ENCODE results near the gene HYAL1.
"Not testable (repeated sequence)": the region's sequence is repeated elsewhere in the genome, so short reads cannot be mapped to it uniquely, and the experiment has no call there.

The HYAL1 gene

GRCh38 chr3:50312041-50312440 is 8.7 kb upstream of the HYAL1 start:
- not testable (repeated sequence) for H3K27ac ChIP-seq (ENCODE audit: low read depth, low read length); H4K8ac ChIP-seq (ENCODE audit: low read depth, low read length); H3K4me1 ChIP-seq (ENCODE audit: control insufficient read depth, low read depth, low read length); H3K4me2 ChIP-seq (ENCODE audit: low read length); H3K56ac ChIP-seq (ENCODE audit: low read length); H3K18ac ChIP-seq (ENCODE audit: low read length); H2AK5ac ChIP-seq (ENCODE audit: low read length); H2BK15ac ChIP-seq (replicated peaks; ENCODE audit: low read depth); H3K4me3 ChIP-seq (ENCODE audit: low read length); H3K9ac ChIP-seq (ENCODE audit: low read length); H2BK120ac ChIP-seq (ENCODE audit: low read depth, low read length); H3K23ac ChIP-seq (ENCODE audit: low read length); DNase-seq; H3K27me3 ChIP-seq (ENCODE audit: insufficient read depth, low read length, poor library complexity); H3K36me3 ChIP-seq (ENCODE audit: control insufficient read depth, insufficient read depth, low read length); H4K5ac ChIP-seq (ENCODE audit: low read length); H3K79me2 ChIP-seq (ENCODE audit: control insufficient read depth, insufficient read depth, low read length); H2BK5ac ChIP-seq (ENCODE audit: low read length); H3K79me1 ChIP-seq (ENCODE audit: low read length); H3K4ac ChIP-seq (ENCODE audit: low read depth, low read length)
- no CpG with 5 or more reads among the region's 32 CpGs for WGBS (ENCODE audit: extremely low coverage, insufficient coverage, low lambda C conversion rate)

GRCh38 chr3:50304601-50305000 is 1.2 kb upstream of the HYAL1 start:
- Histone ChIP-seq H3K23ac (ENCODE audit: low read length) (no peak overlapping the region), H3K9ac (ENCODE audit: low read length) (no peak overlapping the region), H3K4me3 (ENCODE audit: low read length) (no peak overlapping the region), H3K56ac (ENCODE audit: low read length) (no peak overlapping the region), H3K36me3 (ENCODE audit: control insufficient read depth, insufficient read depth, low read length) (no peaks in the 10 kb centered on the region), H2AK5ac (ENCODE audit: low read length) (no peak overlapping the region), H3K18ac (ENCODE audit: low read length) (no peak overlapping the region), H3K79me1 (ENCODE audit: low read length) (no peaks in the 10 kb centered on the region), H3K27ac (ENCODE audit: low read depth, low read length) (no peak overlapping the region), H3K4ac (ENCODE audit: low read depth, low read length) (no peak overlapping the region), H3K4me2 (ENCODE audit: low read length) (no peak overlapping the region), H4K8ac (ENCODE audit: low read depth, low read length) (no peak overlapping the region), H3K27me3 (ENCODE audit: insufficient read depth, low read length, poor library complexity) (no peaks in the 10 kb centered on the region), H2BK120ac (ENCODE audit: low read depth, low read length) (no peak overlapping the region), H3K4me1 (ENCODE audit: control insufficient read depth, low read depth, low read length) (peaks cover 5% of the 10 kb centered on the region), H4K5ac (ENCODE audit: low read length) (no peak overlapping the region), H2BK15ac (replicated peaks; ENCODE audit: low read depth) (no peak overlapping the region), H3K79me2 (ENCODE audit: control insufficient read depth, insufficient read depth, low read length) (no peaks in the 10 kb centered on the region), H2BK5ac (ENCODE audit: low read length) (no peak overlapping the region)
- no peak for DNase-seq

DNA sequence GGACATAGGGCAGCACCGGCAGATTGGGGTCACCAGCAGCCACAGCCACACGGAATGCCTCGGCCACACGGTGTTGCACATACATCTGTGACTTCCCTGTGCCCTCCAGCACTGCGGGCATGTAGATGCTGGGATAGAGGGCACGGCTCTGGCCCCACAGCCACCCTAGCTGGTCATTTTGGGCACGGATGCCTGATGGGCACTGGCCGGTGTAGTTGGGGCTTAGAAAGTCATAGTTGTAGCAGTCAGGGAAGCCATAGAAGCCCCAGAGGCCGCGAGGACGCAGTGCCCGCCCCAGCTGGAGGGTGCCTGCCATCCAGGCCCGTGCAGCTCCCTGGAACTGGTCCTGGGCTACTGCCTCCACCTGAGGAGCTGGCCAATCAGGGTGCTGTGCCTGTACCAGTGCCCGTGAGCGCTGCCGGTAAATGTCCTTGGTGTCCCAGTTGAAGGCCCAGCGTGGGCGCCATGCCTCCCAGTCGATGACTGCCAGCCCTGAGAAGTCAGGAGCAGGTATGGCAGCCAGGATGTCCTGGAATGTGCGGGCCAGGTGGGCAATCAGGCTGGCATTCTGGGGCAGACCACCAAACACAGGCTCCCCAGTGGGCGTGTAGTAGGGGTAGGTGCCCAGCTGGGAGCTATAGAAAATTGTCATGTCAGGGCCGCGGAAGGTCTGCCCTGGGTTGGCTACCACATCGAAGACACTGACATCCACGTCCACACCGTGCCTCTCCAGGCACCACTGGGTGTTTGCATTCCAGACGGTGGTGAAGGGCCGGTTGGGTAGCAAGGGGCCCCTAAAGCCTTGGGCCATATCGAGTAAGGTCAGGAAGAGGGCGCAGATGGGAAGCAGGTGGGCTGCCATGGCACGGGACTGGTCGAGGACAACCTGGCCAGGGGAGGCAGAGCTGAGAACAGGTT is 1.0 kb downstream of the HYAL1 start:
- no peak overlapping the region for H2BK120ac ChIP-seq (ENCODE audit: low read depth, low read length)
- H3K79me1 ChIP-seq (ENCODE audit: low read length), result no peaks in the 10 kb centered on the region
- peak overlapping the region; percentile 35 for H3K56ac ChIP-seq (ENCODE audit: low read length)
- no peaks in the 10 kb centered on the region for H3K36me3 ChIP-seq (ENCODE audit: control insufficient read depth, insufficient read depth, low read length)
- H3K79me2 ChIP-seq (ENCODE audit: control insufficient read depth, insufficient read depth, low read length), result no peaks in the 10 kb centered on the region
- no peak overlapping the region for H2BK5ac ChIP-seq (ENCODE audit: low read length)
- peaks cover 6% of the 10 kb centered on the region for H3K4me1 ChIP-seq (ENCODE audit: control insufficient read depth, low read depth, low read length)
- no peak overlapping the region for H3K4me2 ChIP-seq (ENCODE audit: low read length)
- H3K27me3 ChIP-seq (ENCODE audit: insufficient read depth, low read length, poor library complexity), result no peaks in the 10 kb centered on the region
- H3K9ac ChIP-seq (ENCODE audit: low read length), result no peak overlapping the region
- no peak overlapping the region for H2BK15ac ChIP-seq (replicated peaks; ENCODE audit: low read depth)
- no peak for DNase-seq
- no CpG with 5 or more reads among the region's 32 CpGs for WGBS (ENCODE audit: extremely low coverage, insufficient coverage, low lambda C conversion rate)
- H3K18ac ChIP-seq (ENCODE audit: low read length), result no peak overlapping the region
- H3K27ac ChIP-seq (ENCODE audit: low read depth, low read length), result no peak overlapping the region
- no peak overlapping the region for H3K23ac ChIP-seq (ENCODE audit: low read length)
- no peak overlapping the region for H2AK5ac ChIP-seq (ENCODE audit: low read length)
- H4K5ac ChIP-seq (ENCODE audit: low read length), result no peak overlapping the region
- H3K4me3 ChIP-seq (ENCODE audit: low read length), result no peak overlapping the region
- no peak overlapping the region for H4K8ac ChIP-seq (ENCODE audit: low read depth, low read length)
- no peak overlapping the region for H3K4ac ChIP-seq (ENCODE audit: low read depth, low read length)

DNA sequence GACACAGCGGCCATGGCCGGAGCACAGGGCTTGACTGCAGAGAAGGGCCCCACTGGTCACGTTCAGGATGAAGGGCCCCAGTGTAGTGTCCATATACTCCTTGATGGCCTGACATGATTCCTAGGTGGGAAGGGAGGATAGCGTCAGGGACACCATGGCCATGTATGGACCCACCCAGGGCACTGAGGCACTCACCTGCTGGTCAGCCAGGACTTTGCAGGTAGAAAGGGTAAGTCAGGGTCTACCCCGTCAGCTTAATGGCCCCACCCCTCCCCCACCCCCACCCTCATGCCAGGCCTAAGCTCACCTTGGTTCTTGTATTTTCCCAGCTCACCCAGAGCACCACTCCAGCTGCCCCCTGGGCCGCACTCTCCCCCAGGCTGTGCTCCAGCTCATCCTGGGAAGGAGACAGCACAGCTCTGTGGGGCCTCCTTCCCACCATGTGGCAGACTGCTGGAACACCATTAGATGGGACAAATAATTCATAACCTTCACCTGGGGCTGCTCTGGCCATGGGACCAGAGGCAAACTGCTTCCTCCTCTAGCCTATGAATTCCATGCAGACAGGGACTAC is 2.6 kb downstream of the HYAL1 start:
- no peak overlapping the region for H3K23ac ChIP-seq (ENCODE audit: low read length)
- H2BK15ac ChIP-seq (replicated peaks; ENCODE audit: low read depth), result no peak overlapping the region
- WGBS (ENCODE audit: extremely low coverage, insufficient coverage, low lambda C conversion rate), result no CpG with 5 or more reads among the region's 6 CpGs
- peak overlapping the region; percentile 77 for H3K56ac ChIP-seq (ENCODE audit: low read length)
- H3K27me3 ChIP-seq (ENCODE audit: insufficient read depth, low read length, poor library complexity), result no peaks in the 10 kb centered on the region
- no peak overlapping the region for H2AK5ac ChIP-seq (ENCODE audit: low read length)
- H3K79me1 ChIP-seq (ENCODE audit: low read length), result no peaks in the 10 kb centered on the region
- H4K5ac ChIP-seq (ENCODE audit: low read length), result no peak overlapping the region
- H3K4me1 ChIP-seq (ENCODE audit: control insufficient read depth, low read depth, low read length), result peaks cover 6% of the 10 kb centered on the region
- no peak for DNase-seq
- no peak overlapping the region for H3K4ac ChIP-seq (ENCODE audit: low read depth, low read length)
- no peak overlapping the region for H2BK120ac ChIP-seq (ENCODE audit: low read depth, low read length)
- H3K18ac ChIP-seq (ENCODE audit: low read length), result no peak overlapping the region
- no peak overlapping the region for H3K27ac ChIP-seq (ENCODE audit: low read depth, low read length)
- no peak overlapping the region for H3K4me3 ChIP-seq (ENCODE audit: low read length)
- no peak overlapping the region for H2BK5ac ChIP-seq (ENCODE audit: low read length)
- H3K4me2 ChIP-seq (ENCODE audit: low read length), result no peak overlapping the region
- H4K8ac ChIP-seq (ENCODE audit: low read depth, low read length), result no peak overlapping the region
- no peaks in the 10 kb centered on the region for H3K36me3 ChIP-seq (ENCODE audit: control insufficient read depth, insufficient read depth, low read length)
- no peak overlapping the region for H3K9ac ChIP-seq (ENCODE audit: low read length)
- H3K79me2 ChIP-seq (ENCODE audit: control insufficient read depth, insufficient read depth, low read length), result no peaks in the 10 kb centered on the region

- Histone ChIP-seq H3K79me2 (ENCODE audit: control insufficient read depth, insufficient read depth, low read length) (no peaks in the 10 kb centered on the region), H3K79me1 (ENCODE audit: low read length) (no peaks in the 10 kb centered on the region), H3K4me2 (ENCODE audit: low read length) (peak overlapping the region; percentile 7), H3K18ac (ENCODE audit: low read length) (peak overlapping the region; percentile 11), H2AK5ac (ENCODE audit: low read length) (no peak overlapping the region), H3K27ac (ENCODE audit: low read depth, low read length) (peak overlapping the region; percentile 47), H3K56ac (ENCODE audit: low read length) (peak overlapping the region; percentile 77), H3K36me3 (ENCODE audit: control insufficient read depth, insufficient read depth, low read length) (no peaks in the 10 kb centered on the region), H4K5ac (ENCODE audit: low read length) (no peak overlapping the region), H4K8ac (ENCODE audit: low read depth, low read length) (no peak overlapping the region), H3K4me3 (ENCODE audit: low read length) (no peak overlapping the region), H2BK15ac (replicated peaks; ENCODE audit: low read depth) (no peak overlapping the region), H3K23ac (ENCODE audit: low read length) (no peak overlapping the region), H3K27me3 (ENCODE audit: insufficient read depth, low read length, poor library complexity) (no peaks in the 10 kb centered on the region), H3K4ac (ENCODE audit: low read depth, low read length) (no peak overlapping the region), H2BK120ac (ENCODE audit: low read depth, low read length) (no peak overlapping the region), H3K9ac (ENCODE audit: low read length) (peak overlapping the region; percentile 62), H3K4me1 (ENCODE audit: control insufficient read depth, low read depth, low read length) (peaks cover 6% of the 10 kb centered on the region), H2BK5ac (ENCODE audit: low read length) (no peak overlapping the region)
- no CpG with 5 or more reads among the region's 12 CpGs for WGBS (ENCODE audit: extremely low coverage, insufficient coverage, low lambda C conversion rate)
- no peak for DNase-seq
Measured at GRCh38 chr3:50299929-50300680, 3.3 kb downstream of the HYAL1 start.

Data from mesendoderm (in vitro differentiated cells).